Measurements from ENCODE around the gene RUNX2.
"Not testable (repeated sequence)": the region's sequence is repeated elsewhere in the genome, so short reads cannot be mapped to it uniquely, and the experiment has no call there.

The RUNX2 gene

GRCh38 chr6:45457141-45457540 lies 129.0 kb downstream of the RUNX2 start:
- no peak for DNase-seq (ENCODE audit: low spot score)

GRCh38 chr6:45458672-45459071 lies 130.5 kb downstream of the RUNX2 start:
- DNase-seq (ENCODE audit: low spot score) = no peak

GRCh38 chr6:45460166-45460565 lies 132.0 kb downstream of the RUNX2 start:
- no peak for DNase-seq (ENCODE audit: low spot score)

GRCh38 chr6:45461486-45461885 lies 133.4 kb downstream of the RUNX2 start:
- DNase-seq (ENCODE audit: low spot score) = no peak

GRCh38 chr6:45462190-45463134 lies 134.3 kb downstream of the RUNX2 start:
- no peak for DNase-seq (ENCODE audit: low spot score)

- DNase-seq (ENCODE audit: low spot score) = no peak
These were observed 136.6 kb downstream of the RUNX2 start for GRCh38 chr6:45464685-45465084.

GRCh38 chr6:45466686-45467085 lies 138.6 kb downstream of the RUNX2 start:
- DNase-seq (ENCODE audit: low spot score) = no peak

- not testable (repeated sequence) for DNase-seq (ENCODE audit: low spot score)
These were observed 139.3 kb downstream of the RUNX2 start for GRCh38 chr6:45467417-45467816.

- no peak for DNase-seq (ENCODE audit: low spot score)
These were observed 139.7 kb downstream of the RUNX2 start for GRCh38 chr6:45467853-45468252.

- no peak for DNase-seq (ENCODE audit: low spot score)
These were observed 141.5 kb downstream of the RUNX2 start for GRCh38 chr6:45469663-45470062.

GRCh38 chr6:45470131-45470738 lies 142.1 kb downstream of the RUNX2 start:
- DNase-seq (ENCODE audit: low spot score) = no peak

GRCh38 chr6:45472382-45472781 lies 144.3 kb downstream of the RUNX2 start:
- no peak for DNase-seq (ENCODE audit: low spot score)

GRCh38 chr6:45473121-45473993 lies 145.2 kb downstream of the RUNX2 start:
- DNase-seq (ENCODE audit: low spot score) = no peak

GRCh38 chr6:45474376-45474775 lies 146.2 kb downstream of the RUNX2 start:
- DNase-seq (ENCODE audit: low spot score) = no peak

GRCh38 chr6:45476341-45476740 lies 148.2 kb downstream of the RUNX2 start:
- DNase-seq (ENCODE audit: low spot score) = no peak

GRCh38 chr6:45477278-45477677 lies 149.1 kb downstream of the RUNX2 start:
- no peak for DNase-seq (ENCODE audit: low spot score)

- no peak for DNase-seq (ENCODE audit: low spot score)
These were observed 149.7 kb downstream of the RUNX2 start for GRCh38 chr6:45477790-45478189.

- no peak for DNase-seq (ENCODE audit: low spot score)
These were observed 150.1 kb downstream of the RUNX2 start for GRCh38 chr6:45478240-45478639.

GRCh38 chr6:45479834-45480751 lies 152.0 kb downstream of the RUNX2 start:
- no peak for DNase-seq (ENCODE audit: low spot score)

- DNase-seq (ENCODE audit: low spot score) = no peak
These were observed 152.8 kb downstream of the RUNX2 start for GRCh38 chr6:45480752-45481415.
